Gastroesophageal sphincter (tissue), 3 donors: Measurements from ENCODE around the gene TP63.

ENCODE experiments used
- CTCF ChIP-seq, 4 experiments: fragments of 200-600 bp in 2 of 4; fragments of 450-650 bp in 2 of 4; sonication (generic) in 1 of 4; IDR thresholded peaks; one replicate each; pipeline ENCODE4 v1.5.1; 2017 to 2019; ENCODE audit warnings: antibody characterized with exemption in 4 of 4, mild to moderate bottlenecking in 2 of 4, moderate library complexity in 2 of 4
- POLR2AphosphoS5 ChIP-seq: sonication (generic); formaldehyde crosslinking; IDR thresholded peaks from one replicate; pipeline ENCODE4 v1.6.1; 2017; ENCODE audit warnings: antibody characterized with exemption

DNA sequence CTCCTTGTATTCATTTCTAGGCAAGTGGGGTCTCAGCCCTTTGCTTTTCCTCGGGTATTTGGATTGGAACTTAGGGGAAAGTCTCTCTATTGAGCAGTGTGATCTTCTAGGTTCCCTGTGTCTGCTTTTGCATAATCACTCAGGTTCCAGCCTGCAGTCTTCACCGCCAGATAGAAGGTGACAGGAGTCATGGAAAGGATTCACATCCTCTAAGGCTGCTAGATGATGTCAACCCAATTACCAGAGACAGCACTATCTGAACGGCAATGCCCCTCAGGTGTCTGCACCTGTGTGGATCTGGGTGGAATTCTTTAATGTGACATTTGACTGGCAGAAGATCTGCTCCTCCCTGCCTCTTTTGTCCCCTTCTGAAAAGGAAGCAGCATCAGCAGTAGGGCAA, 311.8 kb downstream of the TP63 start:
- TF ChIP-seq CTCF (IDR thresholded peaks at IDR 0.05) (no peak), POLR2AphosphoS5 (no peak)
